MM.1S (cell line): ENCODE data around the gene SLC23A1.

Experiments used
- DNase-seq: peaks from one replicate; pipeline ENCODE4 v3.0.0-alpha.2; 2015
- H2AFZ ChIP-seq: fragments of 300-600 bp; sonication (generic); 2 replicates; pipeline ENCODE4 v1.6.0; 2016; ENCODE audit warnings: antibody characterized with exemption, low read length
- H3F3A ChIP-seq: fragments of 300-600 bp; sonication (generic); 2 replicates; pipeline ENCODE4 v1.6.1; 2016; ENCODE audit warnings: mild to moderate bottlenecking, antibody characterized with exemption, low read length, moderate library complexity, mixed read lengths; ENCODE audit not compliant: insufficient read depth
- H3K27ac ChIP-seq: fragments of 300-600 bp; sonication (generic); 2 replicates; pipeline ENCODE4 v1.5.1; 2016; ENCODE audit warnings: mild to moderate bottlenecking, low read length
- H3K27me3 ChIP-seq: fragments of 300-600 bp; sonication (generic); replicated peaks from 2 replicates; pipeline ENCODE4 v1.6.0; 2016; ENCODE audit warnings: low read length; ENCODE audit not compliant: insufficient read depth
- H3K36me3 ChIP-seq: fragments of 300-600 bp; sonication (generic); replicated peaks from 2 replicates; pipeline ENCODE4 v1.6.1; 2016; ENCODE audit warnings: mild to moderate bottlenecking, low read length, mixed read lengths; ENCODE audit not compliant: insufficient read depth
- H3K4me1 ChIP-seq: fragments of 300-600 bp; sonication (generic); 2 replicates; pipeline ENCODE4 v1.6.1; 2016; ENCODE audit warnings: low read length, mixed read lengths
- H3K4me2 ChIP-seq: fragments of 300-600 bp; sonication (generic); 2 replicates; pipeline ENCODE4 v1.6.0; 2016; ENCODE audit warnings: low read depth, low read length
- H3K4me3 ChIP-seq: fragments of 300-600 bp; sonication (generic); 2 replicates; pipeline ENCODE4 v1.5.1; 2016; ENCODE audit warnings: low read length, mixed read lengths
- H3K79me2 ChIP-seq: fragments of 300-600 bp; sonication (generic); 2 replicates; pipeline ENCODE4 v1.6.1; 2016; ENCODE audit warnings: mixed run types, low read length, mixed read lengths
- H3K9ac ChIP-seq: fragments of 300-600 bp; sonication (generic); 2 replicates; pipeline ENCODE4 v1.6.1; 2016; ENCODE audit warnings: low read length, mixed read lengths
- H3K9me2 ChIP-seq: fragments of 300-600 bp; sonication (generic); replicated peaks from 2 replicates; pipeline ENCODE4 v1.6.1; 2016; ENCODE audit warnings: mild to moderate bottlenecking, low read length, mixed read lengths; ENCODE audit not compliant: insufficient read depth
- H3K9me3 ChIP-seq: fragments of 300-600 bp; sonication (generic); replicated peaks from 2 replicates; pipeline ENCODE4 v1.6.1; 2016; ENCODE audit warnings: mild to moderate bottlenecking, low read length, mixed read lengths; ENCODE audit not compliant: insufficient read depth
- H4K20me1 ChIP-seq: fragments of 300-600 bp; sonication (generic); 2 replicates; pipeline ENCODE4 v1.6.1; 2016; ENCODE audit warnings: mild to moderate bottlenecking, low read length, moderate library complexity, mixed read lengths; ENCODE audit not compliant: insufficient read depth
- CTCF ChIP-seq: fragments of 300-600 bp; sonication (generic); IDR thresholded peaks from 2 replicates; pipeline ENCODE4 v1.5.1; 2016; ENCODE audit warnings: antibody characterized with exemption, low read length, mixed read lengths
- EZH2 ChIP-seq: fragments of 300-600 bp; sonication (generic); optimal IDR thresholded peaks from 2 replicates; pipeline ENCODE3; 2017; ENCODE audit warnings: low read depth, mild to moderate bottlenecking, antibody characterized with exemption, low read length, mixed read lengths
- EZH2phosphoT487 ChIP-seq: fragments of 300-600 bp; sonication (generic); IDR thresholded peaks from 2 replicates; pipeline ENCODE4 v1.6.1; 2018; ENCODE audit warnings: antibody characterized with exemption, low read length

The SLC23A1 gene

GRCh38 chr5:139368613-139369012 lies 14.5 kb downstream of the SLC23A1 start:
- Histone ChIP-seq H3K4me1 (no peaks in the 10 kb centered on the region), H3K36me3 (peaks cover 8% of the 10 kb centered on the region; the same call in 1 of the 2 replicates), H3K9me3 (no peaks in the 10 kb centered on the region), H3K4me2 (no peak overlapping the region), H3K27me3 (no peaks in the 10 kb centered on the region), H2AFZ (no peak overlapping the region), H3K79me2 (no peaks in the 10 kb centered on the region), H3F3A (no peaks in the 10 kb centered on the region; the same call in 1 of the 2 replicates), H3K27ac (no peak overlapping the region), H4K20me1 (no peaks in the 10 kb centered on the region; the same call in 1 of the 2 replicates), H3K9me2 (no peaks in the 10 kb centered on the region), H3K9ac (no peak overlapping the region), H3K4me3 (no peak overlapping the region)
- TF ChIP-seq EZH2phosphoT487 (no peak), CTCF (no peak), EZH2 (no peak)
- no peak for DNase-seq

- no peaks in the 10 kb centered on the region; the same call in 1 of the 2 replicates for H4K20me1 ChIP-seq
- H3K27ac ChIP-seq: no peak overlapping the region
- H3K4me2 ChIP-seq: no peak overlapping the region
- H3F3A ChIP-seq: no peaks in the 10 kb centered on the region; the same call in 1 of the 2 replicates
- TF ChIP-seq EZH2phosphoT487 (no peak), CTCF (no peak), EZH2 (no peak)
- no peaks in the 10 kb centered on the region for H3K9me2 ChIP-seq
- H3K4me3 ChIP-seq: no peak overlapping the region
- no peak overlapping the region for H3K9ac ChIP-seq
- peaks cover 8% of the 10 kb centered on the region; the same call in 1 of the 2 replicates for H3K36me3 ChIP-seq
- DNase-seq: no peak
- H3K4me1 ChIP-seq: no peaks in the 10 kb centered on the region
- no peaks in the 10 kb centered on the region for H3K9me3 ChIP-seq
- no peaks in the 10 kb centered on the region for H3K27me3 ChIP-seq
- peaks cover 37% of the 10 kb centered on the region for H3K79me2 ChIP-seq
- H2AFZ ChIP-seq: no peak overlapping the region
These were observed 18.6 kb downstream of the SLC23A1 start for GRCh38 chr5:139364466-139364865.

GRCh38 chr5:139363937-139364336 lies 19.2 kb downstream of the SLC23A1 start:
- no peak overlapping the region for H3K27ac ChIP-seq
- no peak overlapping the region for H3K4me3 ChIP-seq
- TF ChIP-seq EZH2phosphoT487 (no peak), CTCF (no peak), EZH2 (no peak)
- peaks cover 8% of the 10 kb centered on the region; the same call in 1 of the 2 replicates for H3K36me3 ChIP-seq
- H2AFZ ChIP-seq: no peak overlapping the region
- peaks cover 42% of the 10 kb centered on the region for H3K79me2 ChIP-seq
- no peak for DNase-seq
- no peaks in the 10 kb centered on the region for H3K4me1 ChIP-seq
- H3K9ac ChIP-seq: no peak overlapping the region
- no peaks in the 10 kb centered on the region for H3K9me2 ChIP-seq
- no peaks in the 10 kb centered on the region for H3K27me3 ChIP-seq
- H3F3A ChIP-seq: no peaks in the 10 kb centered on the region; the same call in 1 of the 2 replicates
- no peaks in the 10 kb centered on the region for H3K9me3 ChIP-seq
- no peaks in the 10 kb centered on the region; the same call in 1 of the 2 replicates for H4K20me1 ChIP-seq
- no peak overlapping the region for H3K4me2 ChIP-seq
